Esophagus muscularis mucosa (tissue), 4 donors: Measurements from ENCODE around the gene PSMA1. TPM values are rescaled to one million over a fixed set of nuclear protein-coding genes. Genes with fewer than 3 reads are reported as not detected.

Experiments used
- DNase-seq: peaks from one replicate; pipeline ENCODE4 v3.0.0-alpha.2; 2017; ENCODE audit errors: extremely low spot score
- H3K27ac ChIP-seq, 4 donors: fragments of 200-600 bp; sonication (generic); replicated peaks in 1 of 4; 1 replicate in 3 of 4; 2 replicates in 1 of 4; pipeline ENCODE4 v1.5.1; 2016 to 2019; ENCODE audit warnings: mild to moderate bottlenecking in 1 of 4
- H3K27me3 ChIP-seq, 4 donors: fragments of 200-600 bp; sonication (generic); one replicate each; pipeline versions ENCODE4 v1.5.1 to v1.6.0; 2016 to 2019
- H3K36me3 ChIP-seq, 4 donors: fragments of 200-600 bp; sonication (generic); one replicate each; pipeline ENCODE4 v1.5.1; 2016 to 2019
- H3K4me1 ChIP-seq, 4 donors: fragments of 200-600 bp; sonication (generic); one replicate each; pipeline ENCODE4 v1.5.1; 2016 to 2019
- H3K4me3 ChIP-seq, 4 donors: fragments of 200-600 bp; sonication (generic); 1 replicate in 2 of 4; 2 replicates in 2 of 4; pipeline ENCODE4 v1.5.1; 2016 to 2019; ENCODE audit warnings: mild to moderate bottlenecking in 4 of 4, moderate library complexity in 1 of 4
- H3K9me3 ChIP-seq, 4 donors: fragments of 200-600 bp; sonication (generic); 1 replicate in 3 of 4; 2 replicates in 1 of 4; pipeline ENCODE4 v1.5.1; 2016 to 2019
- EP300 ChIP-seq: sonication (generic); formaldehyde crosslinking; IDR thresholded peaks from one replicate; pipeline ENCODE4 v1.6.1; 2017; ENCODE audit warnings: antibody characterized with exemption
- POLR2A ChIP-seq: fragments of 450-650 bp; IDR thresholded peaks from one replicate; pipeline ENCODE4 v1.6.1; 2017; ENCODE audit warnings: antibody characterized with exemption, moderate library complexity, mild to moderate bottlenecking, low read depth
- POLR2AphosphoS5 ChIP-seq, 2 donors: sonication (generic); formaldehyde crosslinking; IDR thresholded peaks; one replicate each; pipeline ENCODE4 v1.6.1; 2017; ENCODE audit warnings: antibody characterized with exemption in 2 of 2
- WGBS: methylation state at CpG from one replicate; pipeline ENCODE4 v1.1.5; 2018; 5-methylcytosine and 5-hydroxymethylcytosine counted together
- intact Hi-C: fragments of 100-400 bp; cut with DNase I; formaldehyde crosslinking; loops from one replicate; pipeline ENCODE4 v1.15.1; 2023
- total RNA-seq, 4 donors: library from RNA; depleted of rRNA; stranded (reverse); fragments of >200 nt; gene quantifications; one replicate each; pipeline versions ENCODE4 v1.1.0 to v1.2.1, GENCODE V29; 2016
- TF ChIP-seq, protein P1 (sequence below), 3 experiments: fragments of 200-600 bp in 2 of 3; fragments of 450-650 bp in 1 of 3; sonication (generic) in 2 of 3; IDR thresholded peaks; one replicate each; pipeline ENCODE4 v1.5.1; 2017 to 2019; ENCODE audit warnings: antibody characterized with exemption in 3 of 3, mild to moderate bottlenecking in 2 of 3, moderate library complexity in 1 of 3

The PSMA1 gene
- total RNA-seq, 4 donors from 2014 or later: 96.0 to 118 (median 110) TPM

DNA sequence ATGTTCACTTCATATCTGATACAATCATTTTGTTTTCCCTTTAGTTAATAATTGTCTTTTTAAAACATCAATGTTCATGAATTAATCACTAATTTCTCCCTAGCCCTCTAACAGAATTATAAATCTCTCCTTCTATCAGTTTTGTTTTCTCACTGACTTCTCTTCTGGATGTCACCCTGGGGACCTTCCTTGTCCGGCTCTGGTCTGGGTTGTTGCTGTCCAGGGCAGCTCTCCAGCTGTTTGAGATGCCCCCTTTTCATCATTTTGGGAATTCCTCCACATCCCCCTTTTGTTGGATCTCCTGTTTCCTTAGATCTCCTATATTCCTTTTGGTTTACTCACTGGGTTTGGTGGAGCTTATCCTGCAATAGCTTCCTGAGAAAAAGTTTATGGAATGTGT, 35.6 kb upstream of the PSMA1 start:
- Histone ChIP-seq H3K4me1 (peaks cover 0 to 13% (median 0%) of the 10 kb centered on the region in 4 donors), H3K27me3 (no peaks in the 10 kb centered on the region), H3K9me3 (no peaks in the 10 kb centered on the region), H3K27ac (no peak overlapping the region), H3K36me3 (no peaks in the 10 kb centered on the region), H3K4me3 (no peak overlapping the region)
- intact Hi-C loops: no loop called here
- WGBS: 82% methylated on average over 1 of the region's 1 CpG
- DNase-seq: no peak
- TF ChIP-seq POLR2AphosphoS5 (IDR thresholded peaks at IDR 0.05) (no peak), POLR2A (no peak), EP300 (no peak)
- TF ChIP-seq, protein P1, sequence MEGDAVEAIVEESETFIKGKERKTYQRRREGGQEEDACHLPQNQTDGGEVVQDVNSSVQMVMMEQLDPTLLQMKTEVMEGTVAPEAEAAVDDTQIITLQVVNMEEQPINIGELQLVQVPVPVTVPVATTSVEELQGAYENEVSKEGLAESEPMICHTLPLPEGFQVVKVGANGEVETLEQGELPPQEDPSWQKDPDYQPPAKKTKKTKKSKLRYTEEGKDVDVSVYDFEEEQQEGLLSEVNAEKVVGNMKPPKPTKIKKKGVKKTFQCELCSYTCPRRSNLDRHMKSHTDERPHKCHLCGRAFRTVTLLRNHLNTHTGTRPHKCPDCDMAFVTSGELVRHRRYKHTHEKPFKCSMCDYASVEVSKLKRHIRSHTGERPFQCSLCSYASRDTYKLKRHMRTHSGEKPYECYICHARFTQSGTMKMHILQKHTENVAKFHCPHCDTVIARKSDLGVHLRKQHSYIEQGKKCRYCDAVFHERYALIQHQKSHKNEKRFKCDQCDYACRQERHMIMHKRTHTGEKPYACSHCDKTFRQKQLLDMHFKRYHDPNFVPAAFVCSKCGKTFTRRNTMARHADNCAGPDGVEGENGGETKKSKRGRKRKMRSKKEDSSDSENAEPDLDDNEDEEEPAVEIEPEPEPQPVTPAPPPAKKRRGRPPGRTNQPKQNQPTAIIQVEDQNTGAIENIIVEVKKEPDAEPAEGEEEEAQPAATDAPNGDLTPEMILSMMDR (IDR thresholded peaks at IDR 0.05): no peak

DNA sequence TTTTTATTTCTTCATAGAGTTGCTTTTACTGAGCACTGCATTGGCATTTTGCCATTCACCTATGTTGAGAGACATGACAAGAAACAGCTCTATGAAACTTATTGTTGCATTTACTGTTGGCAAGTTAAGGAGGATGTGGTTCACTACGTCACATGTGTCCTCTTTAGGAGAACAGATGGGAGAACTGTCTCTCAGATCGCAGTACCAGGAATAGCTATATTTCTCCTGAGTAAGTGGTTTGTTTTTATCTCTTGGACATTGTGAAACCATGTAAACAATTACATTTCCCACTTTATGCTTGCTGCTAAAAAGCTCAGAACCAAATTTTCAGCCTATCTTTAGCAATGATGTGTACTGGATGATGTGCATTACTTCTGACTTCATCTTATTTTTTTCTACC, 34.8 kb upstream of the PSMA1 start:
- no peak for DNase-seq
- 46% methylated on average over 2 of the region's 2 CpGs for WGBS
- no peaks in the 10 kb centered on the region for H3K27me3 ChIP-seq
- H3K9me3 ChIP-seq: no peaks in the 10 kb centered on the region
- no peak overlapping the region for H3K4me3 ChIP-seq
- H3K36me3 ChIP-seq: no peaks in the 10 kb centered on the region
- no peak for TF ChIP-seq POLR2A
- no peak for TF ChIP-seq POLR2AphosphoS5 (IDR thresholded peaks at IDR 0.05)
- TF ChIP-seq EP300: no peak
- TF ChIP-seq, protein P1 (IDR thresholded peaks at IDR 0.05): no peak
- H3K4me1 ChIP-seq: peaks cover 0 to 13% (median 0%) of the 10 kb centered on the region in 4 donors
- H3K27ac ChIP-seq: no peak overlapping the region
- intact Hi-C loops: no loop called here

DNA sequence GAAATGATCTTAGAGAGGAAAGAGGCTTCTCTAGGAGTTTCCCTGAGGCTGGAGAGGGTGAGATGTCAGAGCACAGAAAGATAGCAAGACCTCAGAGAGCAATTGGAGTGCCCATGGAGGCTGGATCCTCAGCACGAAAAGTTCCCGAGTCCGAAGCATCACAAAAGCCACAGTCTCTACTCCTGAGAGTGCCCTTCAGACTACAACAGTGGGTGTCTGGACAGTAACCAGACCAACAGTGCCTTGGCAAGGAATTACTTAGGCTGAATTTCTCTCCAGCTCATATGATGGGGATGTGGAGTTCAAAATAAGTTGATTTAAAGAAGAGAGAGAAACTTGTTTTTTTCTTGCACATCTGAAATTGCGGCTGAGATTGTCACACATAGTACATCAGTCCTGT, 31.9 kb upstream of the PSMA1 start:
- intact Hi-C loops: no loop called here
- 65% methylated on average over 4 of the region's 4 CpGs for WGBS
- peaks cover 0 to 13% (median 0%) of the 10 kb centered on the region in 4 donors for H3K4me1 ChIP-seq

DNA sequence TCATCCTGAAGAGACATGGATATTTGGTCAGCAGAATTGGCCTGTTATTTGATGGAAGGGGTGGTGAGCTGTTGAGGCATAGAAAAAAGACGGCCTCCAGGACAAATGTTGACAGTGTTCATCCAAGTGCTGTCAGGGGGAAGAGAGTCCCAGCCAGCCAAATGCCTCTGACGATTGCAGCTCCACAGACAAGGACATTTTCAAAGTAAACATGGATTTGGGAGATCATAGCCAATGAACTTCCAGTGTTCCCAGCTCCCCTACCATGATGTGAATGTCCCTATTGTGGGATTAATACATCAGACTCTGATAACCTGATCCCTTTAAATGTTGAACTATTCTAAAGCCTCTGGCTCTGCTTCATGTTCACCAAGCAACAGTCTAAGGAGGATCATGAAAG, 31.2 kb upstream of the PSMA1 start:
- H3K4me1 ChIP-seq: peaks cover 0 to 13% (median 0%) of the 10 kb centered on the region in 4 donors
- WGBS: 25% methylated on average over 2 of the region's 2 CpGs
- TF ChIP-seq POLR2A (no peak), POLR2AphosphoS5 (IDR thresholded peaks at IDR 0.05) (peak in 1 of 2 donors; percentile 6), EP300 (no peak)
- TF ChIP-seq, protein P1 (IDR thresholded peaks at IDR 0.05): no peak

More for the DNA sequence above, 31.9 kb upstream of the PSMA1 start:
- TF ChIP-seq EP300 (no peak), POLR2AphosphoS5 (IDR thresholded peaks at IDR 0.05) (no peak), POLR2A (no peak)
- TF ChIP-seq, protein P1 (IDR thresholded peaks at IDR 0.05): no peak
- Histone ChIP-seq H3K36me3 (no peaks in the 10 kb centered on the region), H3K9me3 (no peaks in the 10 kb centered on the region), H3K27me3 (no peaks in the 10 kb centered on the region), H3K4me3 (no peak overlapping the region), H3K27ac (peak overlapping the region in 1 of 4 donors; percentile 26)
- DNase-seq: no peak

DNA sequence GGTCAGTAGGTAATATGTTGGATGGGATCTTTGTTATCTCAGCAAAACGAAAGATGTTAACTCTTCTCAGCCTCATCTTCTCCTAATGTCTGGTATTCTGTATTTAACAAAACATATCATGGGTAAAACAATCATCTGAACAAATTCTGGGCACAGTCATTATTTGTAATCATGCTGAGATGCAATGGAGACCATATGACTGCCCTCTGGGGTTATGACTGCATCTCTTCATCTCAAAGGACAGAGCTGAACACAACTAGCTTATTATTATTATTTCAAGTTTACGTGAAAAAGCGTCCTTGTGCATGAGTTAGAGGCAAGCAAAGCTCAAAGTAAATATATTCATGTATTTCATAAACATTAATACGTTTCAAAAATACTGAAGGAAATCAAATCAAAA, 29.7 kb upstream of the PSMA1 start:
- no peak for DNase-seq
- no peaks in the 10 kb centered on the region for H3K36me3 ChIP-seq
- no peak overlapping the region for H3K4me3 ChIP-seq
- H3K27ac ChIP-seq: no peak overlapping the region
- TF ChIP-seq POLR2A: no peak
- TF ChIP-seq EP300: no peak
- TF ChIP-seq, protein P1 (IDR thresholded peaks at IDR 0.05): no peak
- no peak for TF ChIP-seq POLR2AphosphoS5 (IDR thresholded peaks at IDR 0.05)
- H3K27me3 ChIP-seq: no peaks in the 10 kb centered on the region
- no peaks in the 10 kb centered on the region for H3K9me3 ChIP-seq
- peaks cover 0 to 13% (median 0%) of the 10 kb centered on the region in 4 donors for H3K4me1 ChIP-seq
- intact Hi-C loops: no loop called here
- 82% methylated on average over 4 of the region's 4 CpGs for WGBS

More for the DNA sequence above, 31.2 kb upstream of the PSMA1 start:
- H3K9me3 ChIP-seq: no peaks in the 10 kb centered on the region
- no peak for DNase-seq
- H3K27ac ChIP-seq: peak overlapping the region in 1 of 4 donors; percentile 26
- no peaks in the 10 kb centered on the region for H3K36me3 ChIP-seq
- no peaks in the 10 kb centered on the region for H3K27me3 ChIP-seq
- H3K4me3 ChIP-seq: no peak overlapping the region
- intact Hi-C loops: no loop called here
